ENCODE results near the gene TEKT3.

TEKT3 gene

DNA sequence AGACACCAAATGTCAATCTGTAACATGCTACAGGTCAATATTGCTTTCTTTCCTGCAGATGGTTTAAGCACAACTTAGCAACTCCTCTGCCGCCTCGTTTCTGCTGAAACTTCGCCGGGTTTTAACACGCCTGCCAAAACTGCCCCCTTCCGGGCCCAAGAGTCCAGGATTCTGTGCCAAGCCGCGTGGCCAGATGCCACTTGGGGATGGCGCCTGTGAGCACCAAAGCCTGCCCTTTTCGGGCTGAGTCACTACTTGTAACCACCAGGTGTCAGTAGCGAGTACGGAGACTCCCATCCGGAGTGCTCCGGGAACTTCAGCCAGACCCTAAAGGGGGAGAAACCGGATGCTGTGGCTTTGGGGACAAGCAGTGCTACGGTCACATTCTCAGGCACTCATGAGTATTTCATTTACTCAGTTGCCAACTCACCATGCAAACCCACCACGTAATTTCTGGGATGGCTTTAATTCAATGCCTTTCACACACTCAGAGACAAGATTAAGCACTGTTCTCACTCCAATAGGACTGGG, 84.1 kb downstream of the TEKT3 start:
- no peak overlapping the region for H3K4me3 Mint-ChIP-seq
- no peak overlapping the region for H3K27ac Mint-ChIP-seq
- H3K36me3 Mint-ChIP-seq, result no peaks in the 10 kb centered on the region
- H3K4me1 Mint-ChIP-seq, result peaks cover 29% of the 10 kb centered on the region
- peak; percentile 47 to 78 for DNase-seq (ENCODE audit: low spot score in 2 of 2)
- peak; percentile 76 for ATAC-seq
- no peaks in the 10 kb centered on the region for H3K9me3 Mint-ChIP-seq

DNA sequence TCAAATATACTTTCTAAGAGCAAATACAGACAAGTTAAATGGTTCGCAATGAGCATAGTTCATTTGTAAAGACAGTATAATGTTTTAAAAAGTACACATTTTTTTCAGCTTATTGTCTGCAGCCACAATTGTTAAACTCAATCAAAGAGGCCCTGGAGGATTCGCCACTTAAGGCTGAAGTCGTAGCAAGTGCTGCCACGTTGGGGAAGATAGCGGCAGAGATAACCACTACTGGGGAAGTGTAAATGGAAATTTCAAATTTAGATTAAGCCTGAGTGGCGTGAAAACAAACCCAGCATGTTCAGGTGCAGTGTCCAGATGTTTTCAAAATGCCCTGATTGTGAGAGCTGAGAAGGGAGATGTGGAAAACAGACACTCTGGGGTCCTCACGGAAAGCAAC, 84.7 kb downstream of the TEKT3 start:
- Mint-ChIP-seq H3K4me1 (peaks cover 23% of the 10 kb centered on the region), H3K27ac (no peak overlapping the region), H3K36me3 (no peaks in the 10 kb centered on the region), H3K9me3 (no peaks in the 10 kb centered on the region), H3K4me3 (no peak overlapping the region)
- no peak for DNase-seq (ENCODE audit: low spot score in 2 of 2)
- ATAC-seq, result no peak

DNA sequence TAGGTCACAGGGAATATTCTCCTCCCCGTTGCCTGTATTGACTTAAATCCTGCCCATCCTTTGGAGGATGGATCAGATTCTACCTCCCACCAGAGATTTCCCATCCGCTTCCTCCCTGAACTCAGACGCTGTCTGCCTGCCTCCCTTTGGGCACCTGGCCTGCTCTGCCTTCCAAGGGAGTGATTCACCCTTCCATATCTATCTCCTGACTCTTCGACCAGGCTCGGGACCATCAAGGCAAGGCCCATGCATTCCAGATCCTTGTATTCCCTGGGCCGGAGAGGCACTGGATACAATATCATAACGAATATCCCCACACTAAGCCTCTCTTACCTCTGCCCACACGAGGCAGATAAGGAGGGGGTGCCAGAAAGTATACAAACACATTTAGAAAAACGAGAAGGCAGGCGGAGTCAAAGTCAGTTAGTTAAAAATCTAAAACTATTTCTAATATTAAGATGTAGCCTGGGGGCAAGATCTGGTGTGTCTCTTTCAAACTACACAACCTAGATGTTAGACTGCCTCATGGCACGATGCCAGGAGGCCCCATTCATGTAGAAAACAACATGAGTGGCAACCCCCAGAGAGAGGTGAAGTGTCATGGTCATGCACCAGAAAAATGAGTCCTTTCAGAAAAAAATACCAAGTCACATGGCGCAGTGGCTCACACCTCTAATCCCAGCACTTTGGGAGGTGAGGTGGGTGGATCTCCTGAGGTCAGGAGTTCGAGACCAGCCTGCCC, 85.5 kb downstream of the TEKT3 start:
- ATAC-seq, result no peak
- no peak overlapping the region for H3K4me3 Mint-ChIP-seq
- peaks cover 15% of the 10 kb centered on the region for H3K4me1 Mint-ChIP-seq
- DNase-seq (ENCODE audit: low spot score in 2 of 2), result no peak
- H3K27ac Mint-ChIP-seq, result no peak overlapping the region
- no peaks in the 10 kb centered on the region for H3K36me3 Mint-ChIP-seq
- no peaks in the 10 kb centered on the region for H3K9me3 Mint-ChIP-seq
